Activated T-cell treated with anti-CD3 and anti-CD28 coated beads for 1 hour (primary cell): Measurements from ENCODE around the gene ABCC3.
"Not testable (repeated sequence)": the region's sequence is repeated elsewhere in the genome, so short reads cannot be mapped to it uniquely, and the experiment has no call there.

ENCODE experiments used
- DNase-seq: peaks from one replicate; pipeline ENCODE4 v3.0.0-alpha.2; 2020; ENCODE audit warnings: low read depth

The ABCC3 gene

DNA sequence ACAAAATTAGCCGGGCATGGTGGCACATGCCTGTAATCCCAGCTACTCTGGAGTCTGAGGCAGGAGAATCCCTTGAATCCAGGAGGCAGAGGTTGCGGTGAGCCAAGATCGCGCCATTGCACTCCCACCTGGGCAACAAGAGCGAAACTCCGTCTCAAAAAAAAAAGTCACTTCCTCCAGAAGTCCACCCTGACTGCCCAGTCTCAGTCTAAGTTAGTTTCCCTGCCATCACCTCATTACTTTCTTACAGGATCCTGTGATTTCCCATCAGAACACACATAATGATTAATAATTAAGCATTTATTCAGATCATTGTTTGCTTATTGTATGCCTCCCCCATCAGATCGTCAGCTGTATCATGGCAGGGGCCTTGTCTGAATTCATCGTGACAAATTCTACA, 31.6 kb downstream of the ABCC3 start:
- DNase-seq = no peak

GRCh38 chr17:50667259-50668024, 32.8 kb downstream of the ABCC3 start:
- DNase-seq = no peak

- DNase-seq = no peak
Observed at GRCh38 chr17:50668025-50668837, 33.5 kb downstream of the ABCC3 start.

GRCh38 chr17:50668838-50669581, 34.3 kb downstream of the ABCC3 start:
- DNase-seq = no peak

- no peak for DNase-seq
Observed at GRCh38 chr17:50672071-50672470, 37.4 kb downstream of the ABCC3 start.

- no peak for DNase-seq
Observed at GRCh38 chr17:50672831-50673551, 38.3 kb downstream of the ABCC3 start.

- DNase-seq = no peak
Observed at GRCh38 chr17:50675190-50675589, 40.5 kb downstream of the ABCC3 start.

DNA sequence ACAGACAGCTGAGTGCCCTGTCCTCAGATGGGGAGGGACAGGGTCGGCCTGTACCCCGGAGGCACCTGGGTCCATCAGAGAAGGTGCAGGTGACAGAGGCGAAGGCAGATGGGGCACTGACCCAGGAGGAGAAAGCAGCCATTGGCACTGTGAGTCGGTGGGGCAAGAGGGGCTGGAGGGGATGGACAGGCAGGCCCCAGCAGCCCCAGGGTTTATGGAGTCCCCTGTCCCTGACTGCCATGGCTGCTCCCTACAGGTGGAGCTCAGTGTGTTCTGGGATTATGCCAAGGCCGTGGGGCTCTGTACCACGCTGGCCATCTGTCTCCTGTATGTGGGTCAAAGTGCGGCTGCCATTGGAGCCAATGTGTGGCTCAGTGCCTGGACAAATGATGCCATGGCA, 40.9 kb downstream of the ABCC3 start:
- no peak for DNase-seq

- no peak for DNase-seq
Observed at GRCh38 chr17:50676065-50676975, 41.6 kb downstream of the ABCC3 start.

DNA sequence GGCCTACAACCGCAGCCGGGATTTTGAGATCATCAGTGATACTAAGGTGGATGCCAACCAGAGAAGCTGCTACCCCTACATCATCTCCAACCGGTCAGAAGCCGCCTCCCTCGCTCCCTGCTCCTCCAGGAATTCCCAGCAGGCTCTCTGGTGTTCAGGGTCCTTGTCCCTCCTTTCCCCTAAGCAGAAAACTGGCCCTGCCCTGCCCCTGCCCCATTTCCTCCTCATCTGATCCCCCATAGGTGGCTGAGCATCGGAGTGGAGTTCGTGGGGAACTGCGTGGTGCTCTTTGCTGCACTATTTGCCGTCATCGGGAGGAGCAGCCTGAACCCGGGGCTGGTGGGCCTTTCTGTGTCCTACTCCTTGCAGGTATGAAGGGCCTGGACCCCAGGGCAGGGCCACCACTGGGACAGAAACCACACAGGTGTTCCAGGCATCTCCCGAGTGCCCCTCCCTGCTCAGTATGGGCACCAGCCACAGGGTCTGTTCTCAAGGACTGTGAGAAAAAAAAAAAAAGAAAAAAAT, 43.2 kb downstream of the ABCC3 start:
- DNase-seq = no peak

DNA sequence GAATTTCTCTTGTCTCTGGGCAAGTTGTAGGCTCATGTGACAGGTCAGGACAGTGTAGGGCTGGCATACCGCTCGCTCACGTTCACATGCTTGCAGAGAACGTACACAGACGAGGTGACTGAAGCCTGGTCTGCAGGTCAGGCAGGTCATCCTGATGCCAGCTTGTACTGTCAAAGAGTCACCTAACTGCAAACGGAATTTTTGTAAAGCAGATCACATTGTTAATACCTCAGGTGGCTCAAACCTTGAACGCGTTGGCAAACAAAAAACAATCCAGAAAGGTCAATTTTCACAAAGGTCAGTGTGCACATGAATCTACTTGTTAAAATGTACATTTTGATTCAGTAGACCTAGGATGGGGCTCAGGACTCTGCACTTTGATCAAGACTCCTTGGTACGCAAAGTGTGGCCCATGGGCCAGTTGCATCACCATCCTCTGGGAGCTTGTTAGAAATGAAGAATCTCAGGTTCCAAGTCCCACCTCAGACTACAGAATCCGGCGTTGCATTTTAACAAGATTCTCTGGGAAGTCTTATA, 44.4 kb downstream of the ABCC3 start:
- no peak for DNase-seq

- DNase-seq = no peak
Observed at GRCh38 chr17:50680126-50680525, 45.4 kb downstream of the ABCC3 start.

DNA sequence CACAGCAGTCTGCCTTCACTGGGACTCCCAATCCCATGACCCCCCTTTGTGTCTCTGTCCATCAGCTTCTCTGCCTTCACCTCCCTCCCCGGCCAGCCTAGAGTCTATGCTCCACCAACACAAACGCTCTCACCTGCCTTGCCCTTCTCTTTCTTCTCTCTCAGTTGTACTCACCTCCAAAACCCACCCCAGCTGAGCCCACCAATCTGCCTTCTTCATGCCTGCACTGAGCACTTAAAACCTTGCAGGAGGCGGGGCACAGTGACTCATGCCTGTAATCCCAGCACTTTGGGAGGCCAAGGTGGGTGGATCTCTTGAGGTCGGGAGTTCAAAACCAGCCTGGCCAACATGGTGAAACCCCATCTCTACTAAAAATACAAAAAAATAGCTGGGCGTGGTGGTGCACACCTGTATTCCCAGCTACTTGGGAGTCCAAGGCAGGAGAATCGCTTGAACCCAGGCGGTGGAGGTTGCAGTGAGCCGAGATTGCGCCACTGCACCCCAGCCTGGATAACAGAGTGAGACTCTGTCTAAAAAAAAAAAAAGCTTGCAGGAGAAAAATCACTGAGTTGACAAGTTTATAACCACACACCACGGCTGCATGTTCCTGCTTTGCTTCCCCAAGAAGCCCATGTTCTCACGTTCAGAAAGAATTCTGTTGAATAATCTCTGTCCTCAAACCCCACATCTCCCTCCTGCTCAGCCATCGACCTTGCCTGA, 46.0 kb downstream of the ABCC3 start:
- not testable (repeated sequence) for DNase-seq

DNA sequence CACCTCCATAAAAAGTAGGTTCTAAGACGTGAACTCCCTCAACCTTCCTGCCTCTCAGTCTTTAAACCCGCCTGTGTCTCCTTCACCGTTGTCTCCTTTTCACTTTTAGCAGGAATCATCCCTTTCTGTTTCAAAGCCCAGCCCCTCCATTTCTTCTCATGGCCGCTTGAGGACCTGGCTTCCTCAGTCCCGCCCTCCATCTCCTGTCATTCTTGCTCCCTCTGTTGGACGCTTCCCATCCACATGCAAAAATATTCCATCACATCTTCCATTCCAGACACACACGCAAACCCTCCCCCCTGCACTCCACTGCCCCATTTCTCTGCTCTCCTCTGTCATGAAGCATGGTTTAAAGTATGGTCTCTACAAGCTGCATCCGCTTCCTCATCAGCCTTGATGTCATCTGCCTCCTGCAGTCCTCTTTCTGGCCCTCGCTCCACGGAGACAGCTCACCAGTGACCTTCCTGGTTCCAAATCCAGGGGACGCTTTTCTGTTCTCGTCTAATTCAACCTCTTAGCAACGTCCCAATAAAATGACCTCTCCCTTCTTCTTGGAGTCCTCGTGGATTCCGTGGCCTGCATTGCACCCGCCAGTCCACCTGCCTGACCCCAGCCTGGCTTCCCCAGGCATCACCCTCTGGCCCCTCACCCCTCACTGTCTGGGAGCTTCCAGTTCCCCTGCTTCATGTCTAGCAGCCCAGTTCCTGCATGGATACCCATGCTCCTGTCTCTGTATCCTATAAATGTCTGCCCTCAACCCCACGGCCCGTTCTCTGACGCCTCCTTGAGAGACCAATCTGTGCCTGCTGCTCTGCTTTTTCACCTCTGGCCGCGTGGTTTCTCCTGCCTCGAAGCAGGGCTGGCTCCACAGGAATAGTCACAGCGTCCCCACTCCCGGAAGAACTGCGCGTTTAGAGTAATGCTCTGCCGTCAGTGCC, 46.9 kb downstream of the ABCC3 start:
- DNase-seq = no peak

DNA sequence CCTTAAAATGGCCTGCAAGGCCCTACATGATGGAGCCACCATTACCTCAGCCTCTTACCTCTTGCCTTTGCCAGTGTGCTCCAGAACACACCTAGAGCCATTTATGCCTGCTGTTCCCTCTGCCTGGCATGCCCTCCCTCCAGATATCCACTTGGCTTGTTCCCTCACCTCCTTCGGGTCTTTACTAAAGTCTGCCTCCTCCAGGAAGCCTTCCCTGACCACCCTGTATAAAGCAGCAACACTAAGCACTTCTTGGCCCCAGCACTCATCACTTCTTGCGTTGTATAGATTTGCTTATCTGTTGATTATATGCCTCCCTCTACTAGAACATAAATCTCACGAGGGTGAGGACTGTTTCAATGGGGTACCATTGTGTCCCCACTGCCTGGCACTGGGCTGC, 47.8 kb downstream of the ABCC3 start:
- DNase-seq = no peak

GRCh38 chr17:50682938-50683337, 48.3 kb downstream of the ABCC3 start:
- DNase-seq = no peak

DNA sequence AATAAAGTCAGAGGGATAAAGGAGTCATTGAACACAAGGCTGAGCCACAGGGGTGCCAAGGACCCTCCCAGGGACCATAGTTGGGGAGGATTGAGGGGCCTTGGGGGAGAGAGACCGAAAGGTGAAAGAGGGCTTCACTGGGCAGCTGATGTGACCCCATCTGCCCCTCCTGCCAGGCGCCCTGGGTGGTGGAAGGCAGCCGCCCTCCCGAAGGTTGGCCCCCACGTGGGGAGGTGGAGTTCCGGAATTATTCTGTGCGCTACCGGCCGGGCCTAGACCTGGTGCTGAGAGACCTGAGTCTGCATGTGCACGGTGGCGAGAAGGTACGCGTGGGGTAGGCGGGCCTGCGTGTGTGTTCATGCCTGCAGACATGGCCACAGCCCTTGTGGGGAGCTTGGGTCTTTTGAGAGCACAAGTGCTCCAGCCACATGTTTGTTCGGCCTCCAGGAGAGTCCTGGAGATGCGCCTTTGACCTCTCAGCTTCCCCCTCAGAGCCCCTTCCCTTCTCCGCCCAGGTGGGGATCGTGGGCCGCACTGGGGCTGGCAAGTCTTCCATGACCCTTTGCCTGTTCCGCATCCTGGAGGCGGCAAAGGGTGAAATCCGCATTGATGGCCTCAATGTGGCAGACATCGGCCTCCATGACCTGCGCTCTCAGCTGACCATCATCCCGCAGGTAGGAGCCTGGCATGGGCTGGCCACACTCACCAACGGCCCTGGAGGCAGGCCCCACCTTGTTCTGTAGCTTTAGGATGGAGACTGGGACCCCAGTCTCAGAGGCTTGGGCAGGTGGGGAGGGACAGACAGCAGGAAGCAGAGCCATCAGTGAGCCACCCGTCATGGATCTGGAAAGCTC, 49.0 kb downstream of the ABCC3 start:
- DNase-seq = no peak

GRCh38 chr17:50684288-50684611, 49.6 kb downstream of the ABCC3 start:
- no peak for DNase-seq
